SU-DHL-6 (cell line): ENCODE results near the gene MCM10.

ENCODE experiments used
- H2AFZ ChIP-seq: fragments of 200-600 bp; sonication (generic); 2 replicates; pipeline ENCODE4 v1.6.1; 2014; ENCODE audit warnings: low read depth, mild to moderate bottlenecking, moderate library complexity, mixed read lengths, antibody characterized with exemption, low read length; ENCODE audit not compliant: severe bottlenecking
- H3F3A ChIP-seq: fragments of 200-600 bp; shearing (Covaris generic); 2 replicates; pipeline ENCODE4 v1.6.0; 2016; ENCODE audit warnings: antibody characterized with exemption, mild to moderate bottlenecking; ENCODE audit not compliant: insufficient read depth
- H3K27ac ChIP-seq: fragments of 200-600 bp; sonication (generic); 2 replicates; pipeline ENCODE4 v1.5.1; 2016; ENCODE audit warnings: low read depth, mild to moderate bottlenecking, low read length, moderate library complexity, mixed read lengths
- H3K27me3 ChIP-seq: fragments of 200-600 bp; sonication (generic), shearing (Covaris generic); 2 replicates; pipeline ENCODE4 v1.6.0; 2014; ENCODE audit warnings: mild to moderate bottlenecking, low read length
- H3K36me3 ChIP-seq: fragments of 200-600 bp; sonication (generic); 2 replicates; pipeline ENCODE4 v1.6.1; 2014; ENCODE audit warnings: mild to moderate bottlenecking, low read length, mixed read lengths
- H3K4me2 ChIP-seq: fragments of 300-600, 200-600 bp; shearing (Covaris generic), sonication (generic); 2 replicates; pipeline ENCODE4 v1.6.0; 2014; ENCODE audit warnings: low read length, low read depth, mild to moderate bottlenecking; ENCODE audit not compliant: poor library complexity, severe bottlenecking
- H3K4me3 ChIP-seq: fragments of 200-600 bp; sonication (generic); 2 replicates; pipeline ENCODE4 v1.5.1; 2014; ENCODE audit warnings: antibody characterized with exemption, low read length, mild to moderate bottlenecking, mixed read lengths; ENCODE audit not compliant: insufficient read depth, poor library complexity, severe bottlenecking
- H3K79me2 ChIP-seq: fragments of 200-600 bp; sonication (generic); 2 replicates; pipeline ENCODE4 v1.6.1; 2014; ENCODE audit warnings: mild to moderate bottlenecking, low read length, moderate library complexity; ENCODE audit not compliant: insufficient read depth
- H3K9ac ChIP-seq: fragments of 200-600 bp; sonication (generic); 2 replicates; pipeline ENCODE4 v1.7.0; 2014; ENCODE audit warnings: mild to moderate bottlenecking, low read length
- H3K9me2 ChIP-seq: fragments of 200-600 bp; sonication (generic); replicated peaks from 2 replicates; pipeline ENCODE4 v1.6.1; 2014; ENCODE audit warnings: low read length; ENCODE audit not compliant: insufficient read depth
- H3K9me3 ChIP-seq: fragments of 200-600 bp; sonication (generic); 2 replicates; pipeline ENCODE4 v1.6.1; 2014; ENCODE audit warnings: low read length, mixed read lengths; ENCODE audit not compliant: insufficient read depth
- H4K20me1 ChIP-seq: fragments of 200-600 bp; sonication (generic); 2 replicates; pipeline ENCODE4 v1.6.1; 2014; ENCODE audit warnings: low read depth, mild to moderate bottlenecking, antibody characterized with exemption, low read length, moderate library complexity, mixed read lengths
- CTCF ChIP-seq: fragments of 200-600 bp; sonication (generic); IDR thresholded peaks from one replicate; pipeline ENCODE4 v1.5.1; 2017; ENCODE audit warnings: antibody characterized with exemption, mild to moderate bottlenecking, low read length, moderate library complexity; ENCODE audit not compliant: insufficient read depth, poor library complexity, severe bottlenecking
- EZH2phosphoT487 ChIP-seq: fragments of 200-600 bp; sonication (generic), shearing (Covaris generic); conservative IDR thresholded peaks from 2 replicates; pipeline ENCODE4 v1.6.1; 2018; ENCODE audit warnings: mild to moderate bottlenecking, antibody characterized with exemption, low read length, moderate library complexity, mixed read lengths

MCM10 gene

DNA sequence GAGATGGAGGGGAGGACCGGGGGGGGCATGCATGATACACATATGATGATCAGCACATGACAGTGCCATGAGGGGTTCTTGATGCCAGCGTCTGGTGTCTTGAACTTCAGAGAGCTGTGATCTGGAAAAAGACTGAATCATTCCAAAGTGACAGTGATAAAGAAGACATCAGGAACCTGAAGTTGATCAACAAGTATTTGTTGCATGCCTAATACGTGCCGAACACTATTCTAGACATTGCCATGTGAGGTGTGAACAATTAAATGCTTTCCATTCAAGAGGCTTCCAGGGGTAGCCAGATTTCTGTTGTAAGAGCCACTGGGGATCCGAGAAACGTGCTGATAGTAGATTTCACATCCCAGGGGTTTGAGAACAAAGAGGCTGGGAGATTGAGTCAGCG lies 6.2 kb downstream of the MCM10 start:
- Histone ChIP-seq H3K9me3 (no peaks in the 10 kb centered on the region), H3K9me2 (no peaks in the 10 kb centered on the region), H4K20me1 (peaks cover 6% of the 10 kb centered on the region; the same call in 1 of the 2 replicates), H3K4me3 (no peak overlapping the region), H3K79me2 (peaks cover 27% of the 10 kb centered on the region), H3F3A (no peaks in the 10 kb centered on the region), H3K4me2 (no peak overlapping the region), H3K36me3 (peaks cover 18% of the 10 kb centered on the region; the same call in 1 of the 2 replicates), H3K9ac (no peak overlapping the region), H3K27me3 (no peaks in the 10 kb centered on the region), H2AFZ (no peak overlapping the region), H3K27ac (no peak overlapping the region)
- TF ChIP-seq EZH2phosphoT487 (no peak), CTCF (no peak)

DNA sequence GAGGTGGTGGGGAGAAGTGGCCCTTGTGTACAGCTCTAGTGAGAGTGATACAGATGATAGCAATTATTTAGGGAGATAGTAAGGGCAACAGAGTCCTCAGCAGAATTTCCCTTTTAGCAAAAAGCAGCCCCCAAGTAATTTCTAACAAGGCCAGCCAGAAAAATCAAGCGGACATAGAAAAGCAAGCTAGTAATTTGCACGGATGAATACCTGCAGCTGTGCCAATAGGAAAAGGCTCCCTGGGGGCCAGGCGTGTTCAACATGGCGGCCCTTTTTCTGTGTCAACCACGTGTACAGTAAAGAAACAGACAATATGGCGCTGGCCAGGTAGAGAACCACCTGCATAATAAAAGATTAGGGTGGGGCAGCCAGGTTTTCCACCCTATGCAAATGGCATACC lies 7.4 kb downstream of the MCM10 start:
- no peaks in the 10 kb centered on the region for H3K27me3 ChIP-seq
- no peak overlapping the region for H3K4me3 ChIP-seq
- peaks cover 14% of the 10 kb centered on the region for H3K79me2 ChIP-seq
- no peaks in the 10 kb centered on the region for H3K9me3 ChIP-seq
- no peak overlapping the region for H3K9ac ChIP-seq
- H3K27ac ChIP-seq, result no peak overlapping the region
- peaks cover 27% of the 10 kb centered on the region; the same call in 1 of the 2 replicates for H3K36me3 ChIP-seq
- no peaks in the 10 kb centered on the region for H3F3A ChIP-seq
- no peak for TF ChIP-seq EZH2phosphoT487
- no peak for TF ChIP-seq CTCF
- H2AFZ ChIP-seq, result no peak overlapping the region
- H3K4me2 ChIP-seq, result no peak overlapping the region
- H4K20me1 ChIP-seq, result peaks cover 6% of the 10 kb centered on the region; the same call in 1 of the 2 replicates
- H3K9me2 ChIP-seq, result no peaks in the 10 kb centered on the region

DNA sequence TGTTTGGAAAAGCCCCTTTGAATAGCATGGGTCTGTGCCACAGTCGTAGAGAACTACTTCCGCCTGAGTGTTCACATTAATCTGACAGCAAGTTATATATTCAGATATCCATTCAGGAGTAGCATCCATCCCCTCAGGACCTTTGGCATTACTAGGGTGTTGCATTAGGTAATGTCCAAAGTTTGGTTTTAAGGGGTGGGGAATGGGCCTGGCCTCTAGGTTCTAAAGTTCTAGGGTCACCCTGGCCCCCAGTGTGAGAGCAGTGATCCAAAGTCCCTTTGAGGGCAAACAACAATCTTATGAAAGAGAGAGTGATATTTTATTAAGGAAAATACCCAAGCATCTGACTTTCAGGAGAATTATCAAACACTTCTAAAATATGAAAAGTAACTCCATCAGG lies 12.3 kb downstream of the MCM10 start:
- Histone ChIP-seq H3K4me3 (no peak overlapping the region), H3F3A (no peaks in the 10 kb centered on the region), H3K27me3 (no peaks in the 10 kb centered on the region), H3K9me3 (no peaks in the 10 kb centered on the region), H3K27ac (no peak overlapping the region), H3K9ac (no peak overlapping the region), H4K20me1 (peaks cover 6% of the 10 kb centered on the region; the same call in 1 of the 2 replicates), H3K36me3 (peaks cover 48% of the 10 kb centered on the region; the same call in 1 of the 2 replicates), H2AFZ (no peak overlapping the region), H3K9me2 (no peaks in the 10 kb centered on the region), H3K4me2 (no peak overlapping the region), H3K79me2 (peaks cover 2% of the 10 kb centered on the region; the same call in 1 of the 2 replicates)
- TF ChIP-seq EZH2phosphoT487 (no peak), CTCF (no peak)
